ENCODE measurements around the gene RNU7-1. TPM values are rescaled to one million over a fixed set of nuclear protein-coding genes. Genes with fewer than 3 reads are reported as not detected.

RNU7-1 gene
- total RNA-seq, 1 donor from 2014 or later = not detected

- no peak overlapping the region for H3K4me3 ChIP-seq (ENCODE audit: low read depth, low read length)
- DNase-seq (ENCODE audit: low read depth) (no peak), FAIRE-seq (no peak)
- TF ChIP-seq CTCF (IDR thresholded peaks at IDR 0.05; ENCODE audit: insufficient read depth, low read length, severe bottlenecking) = no peak
- H3K36me3 ChIP-seq (ENCODE audit: control insufficient read depth, insufficient read depth, low read length) = no peaks in the 10 kb centered on the region
- peaks cover 2% of the 10 kb centered on the region for H3K27me3 ChIP-seq (ENCODE audit: control insufficient read depth, insufficient read depth, low read length)
Measured at GRCh38 chr12:6909421-6910145, 34.0 kb upstream of the RNU7-1 start.

GRCh38 chr12:6912164-6912935 is 31.3 kb upstream of the RNU7-1 start:
- FAIRE-seq (no peak), DNase-seq (ENCODE audit: low read depth) (no peak)
- TF ChIP-seq CTCF (IDR thresholded peaks at IDR 0.05; ENCODE audit: insufficient read depth, low read length, severe bottlenecking) = no peak
- Histone ChIP-seq H3K27me3 (ENCODE audit: control insufficient read depth, insufficient read depth, low read length) (peaks cover 2% of the 10 kb centered on the region), H3K4me3 (ENCODE audit: low read depth, low read length) (no peak overlapping the region), H3K36me3 (ENCODE audit: control insufficient read depth, insufficient read depth, low read length) (peaks cover 3% of the 10 kb centered on the region)

- peak within 1 kb of the TSS; percentile 56 for H3K4me3 ChIP-seq (ENCODE audit: low read depth, low read length)
- peaks cover 2% of the 10 kb centered on the region for H3K27me3 ChIP-seq (ENCODE audit: control insufficient read depth, insufficient read depth, low read length)
- FAIRE-seq (no peak), DNase-seq (ENCODE audit: low read depth) (peak; percentile 38)
- no peak for TF ChIP-seq CTCF (IDR thresholded peaks at IDR 0.05; ENCODE audit: insufficient read depth, low read length, severe bottlenecking)
- peaks cover 4% of the 10 kb centered on the region for H3K36me3 ChIP-seq (ENCODE audit: control insufficient read depth, insufficient read depth, low read length)
Measured at GRCh38 chr12:6914246-6914946, 29.2 kb upstream of the RNU7-1 start, which contains the start of gene ENO2. TSS of gene ENO2 (plus strand) at chr12:6914580. CDS start at chr12:6915833, 1,253 bp downstream.

GRCh38 chr12:6914947-6915788 is 28.4 kb upstream of the RNU7-1 start:
- peaks cover 2% of the 10 kb centered on the region for H3K27me3 ChIP-seq (ENCODE audit: control insufficient read depth, insufficient read depth, low read length)
- FAIRE-seq (no peak), DNase-seq (ENCODE audit: low read depth) (no peak)
- H3K36me3 ChIP-seq (ENCODE audit: control insufficient read depth, insufficient read depth, low read length) = peaks cover 4% of the 10 kb centered on the region
- peak overlapping the region; percentile 56 for H3K4me3 ChIP-seq (ENCODE audit: low read depth, low read length)
- TF ChIP-seq CTCF (IDR thresholded peaks at IDR 0.05; ENCODE audit: insufficient read depth, low read length, severe bottlenecking) = no peak

- DNase-seq (ENCODE audit: low read depth) (no peak), FAIRE-seq (no peak)
- Histone ChIP-seq H3K4me3 (ENCODE audit: low read depth, low read length) (no peak overlapping the region), H3K27me3 (ENCODE audit: control insufficient read depth, insufficient read depth, low read length) (peaks cover 2% of the 10 kb centered on the region), H3K36me3 (ENCODE audit: control insufficient read depth, insufficient read depth, low read length) (peaks cover 4% of the 10 kb centered on the region)
- TF ChIP-seq CTCF (IDR thresholded peaks at IDR 0.05; ENCODE audit: insufficient read depth, low read length, severe bottlenecking) = no peak
Measured at GRCh38 chr12:6915789-6916285, 27.8 kb upstream of the RNU7-1 start.

All from bronchial epithelial cell (primary cell).